ENCODE results near the gene SERINC5. TPM values are rescaled to one million over a fixed set of nuclear protein-coding genes. Genes with fewer than 3 reads are reported as not detected.

SERINC5 gene
- total RNA-seq, 4 donors from 2014 or later = 6.5 to 9.3 (median 8.8) TPM

DNA sequence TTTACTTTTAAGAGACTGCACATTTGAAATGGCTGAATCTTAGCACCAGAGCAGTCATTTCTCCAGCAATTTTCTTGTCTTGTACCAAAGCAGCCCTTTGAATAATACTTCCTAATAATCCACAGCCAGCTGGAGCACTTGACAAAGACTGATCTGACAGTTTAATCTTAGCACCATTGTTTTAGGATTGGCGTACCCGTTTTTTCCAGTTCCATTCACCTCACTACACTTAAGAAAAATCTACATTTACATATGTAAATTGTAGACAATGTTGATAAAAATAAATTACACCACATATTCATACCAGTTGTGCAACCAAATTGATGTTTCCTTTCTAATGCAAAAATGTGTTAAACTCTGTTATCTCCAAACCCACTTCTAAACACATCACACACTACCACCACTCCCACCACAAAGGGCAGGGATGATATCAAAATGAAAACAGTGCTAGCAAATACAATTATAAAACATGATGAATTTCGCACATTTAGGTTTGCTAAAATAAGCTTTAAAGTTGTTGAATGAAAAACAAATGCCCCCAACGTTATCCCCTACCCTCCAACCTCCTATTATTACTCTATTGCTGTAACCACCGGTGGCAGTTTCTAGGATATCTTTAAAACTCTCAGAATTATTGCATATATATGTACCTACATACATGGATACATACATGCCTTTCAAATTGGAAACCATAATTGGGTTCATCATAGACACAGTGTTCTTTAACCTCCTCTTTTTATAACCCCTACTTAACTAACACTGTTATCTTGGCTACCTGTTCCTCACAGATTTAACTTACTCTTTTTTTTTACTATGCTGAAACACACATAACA, 21.5 kb downstream of the SERINC5 start:
- Histone ChIP-seq H3K27ac (no peak overlapping the region), H3K4me1 (peaks cover 0 to 28% (median 0%) of the 10 kb centered on the region in 3 donors), H3K4me3 (no peak overlapping the region), H3K27me3 (no peaks in the 10 kb centered on the region), H3K36me3 (no peaks in the 10 kb centered on the region), H3K9me3 (no peaks in the 10 kb centered on the region)
- no peak for TF ChIP-seq EP300 (IDR thresholded peaks at IDR 0.05)
- no peak for TF ChIP-seq POLR2A (IDR thresholded peaks at IDR 0.05)
- TF ChIP-seq, protein P1, sequence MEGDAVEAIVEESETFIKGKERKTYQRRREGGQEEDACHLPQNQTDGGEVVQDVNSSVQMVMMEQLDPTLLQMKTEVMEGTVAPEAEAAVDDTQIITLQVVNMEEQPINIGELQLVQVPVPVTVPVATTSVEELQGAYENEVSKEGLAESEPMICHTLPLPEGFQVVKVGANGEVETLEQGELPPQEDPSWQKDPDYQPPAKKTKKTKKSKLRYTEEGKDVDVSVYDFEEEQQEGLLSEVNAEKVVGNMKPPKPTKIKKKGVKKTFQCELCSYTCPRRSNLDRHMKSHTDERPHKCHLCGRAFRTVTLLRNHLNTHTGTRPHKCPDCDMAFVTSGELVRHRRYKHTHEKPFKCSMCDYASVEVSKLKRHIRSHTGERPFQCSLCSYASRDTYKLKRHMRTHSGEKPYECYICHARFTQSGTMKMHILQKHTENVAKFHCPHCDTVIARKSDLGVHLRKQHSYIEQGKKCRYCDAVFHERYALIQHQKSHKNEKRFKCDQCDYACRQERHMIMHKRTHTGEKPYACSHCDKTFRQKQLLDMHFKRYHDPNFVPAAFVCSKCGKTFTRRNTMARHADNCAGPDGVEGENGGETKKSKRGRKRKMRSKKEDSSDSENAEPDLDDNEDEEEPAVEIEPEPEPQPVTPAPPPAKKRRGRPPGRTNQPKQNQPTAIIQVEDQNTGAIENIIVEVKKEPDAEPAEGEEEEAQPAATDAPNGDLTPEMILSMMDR (IDR thresholded peaks at IDR 0.05) = no peak
- no peak for TF ChIP-seq POLR2AphosphoS5 (IDR thresholded peaks at IDR 0.05)
- 76 to 88% methylated on average over 4 to 5 of the region's 5 CpGs for WGBS, 2 donors (ENCODE audit: low coverage in 1 of 2)
- no peak for ATAC-seq

- no peaks in the 10 kb centered on the region for H3K36me3 ChIP-seq
- no peak for TF ChIP-seq POLR2A (IDR thresholded peaks at IDR 0.05)
- TF ChIP-seq POLR2AphosphoS5 (IDR thresholded peaks at IDR 0.05) = no peak
- TF ChIP-seq EP300 (IDR thresholded peaks at IDR 0.05) = no peak
- TF ChIP-seq, protein P1 (IDR thresholded peaks at IDR 0.05) = no peak
- no peak overlapping the region for H3K4me3 ChIP-seq
- no peak for ATAC-seq
- H3K9me3 ChIP-seq = no peaks in the 10 kb centered on the region
- H3K27me3 ChIP-seq = no peaks in the 10 kb centered on the region
- peaks cover 0 to 14% (median 0%) of the 10 kb centered on the region in 3 donors for H3K4me1 ChIP-seq
- 88% methylated on average over 1 of the region's 1 CpG; no CpG with 5 or more reads in 1 of the 2 donors for WGBS, 2 donors (ENCODE audit: low coverage in 1 of 2)
- no peak overlapping the region for H3K27ac ChIP-seq
These were observed 24.2 kb downstream of the SERINC5 start for GRCh38 chr5:80231693-80232092.

DNA sequence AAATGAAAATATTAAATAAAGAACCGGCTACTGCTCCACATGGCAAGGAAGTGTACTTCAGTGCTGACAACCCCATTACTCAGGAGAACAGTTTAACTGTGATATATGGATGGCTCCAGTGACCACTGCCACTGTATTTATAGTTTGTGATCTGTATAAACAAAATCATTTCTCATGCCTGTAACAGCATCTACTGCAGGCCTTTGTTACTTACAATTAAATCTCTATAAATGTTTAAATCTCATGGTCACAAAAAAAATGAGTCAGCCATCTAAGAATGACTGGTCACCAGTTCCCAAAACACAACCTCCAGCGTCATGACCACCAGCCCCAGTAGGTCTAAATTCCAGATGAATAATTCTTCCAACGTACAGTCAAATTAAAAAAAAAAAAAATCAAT, 24.6 kb downstream of the SERINC5 start:
- H3K27ac ChIP-seq = no peak overlapping the region
- TF ChIP-seq EP300 (IDR thresholded peaks at IDR 0.05) (no peak), POLR2A (IDR thresholded peaks at IDR 0.05) (no peak), POLR2AphosphoS5 (IDR thresholded peaks at IDR 0.05) (no peak)
- TF ChIP-seq, protein P1 (IDR thresholded peaks at IDR 0.05) = no peak
- no peaks in the 10 kb centered on the region for H3K27me3 ChIP-seq
- ATAC-seq = no peak
- H3K36me3 ChIP-seq = no peaks in the 10 kb centered on the region
- H3K4me1 ChIP-seq = peaks cover 0 to 14% (median 0%) of the 10 kb centered on the region in 3 donors
- H3K9me3 ChIP-seq = no peaks in the 10 kb centered on the region
- H3K4me3 ChIP-seq = no peak overlapping the region
- 37 to 42% methylated on average over 3 of the region's 3 CpGs for WGBS, 2 donors (ENCODE audit: low coverage in 1 of 2)

DNA sequence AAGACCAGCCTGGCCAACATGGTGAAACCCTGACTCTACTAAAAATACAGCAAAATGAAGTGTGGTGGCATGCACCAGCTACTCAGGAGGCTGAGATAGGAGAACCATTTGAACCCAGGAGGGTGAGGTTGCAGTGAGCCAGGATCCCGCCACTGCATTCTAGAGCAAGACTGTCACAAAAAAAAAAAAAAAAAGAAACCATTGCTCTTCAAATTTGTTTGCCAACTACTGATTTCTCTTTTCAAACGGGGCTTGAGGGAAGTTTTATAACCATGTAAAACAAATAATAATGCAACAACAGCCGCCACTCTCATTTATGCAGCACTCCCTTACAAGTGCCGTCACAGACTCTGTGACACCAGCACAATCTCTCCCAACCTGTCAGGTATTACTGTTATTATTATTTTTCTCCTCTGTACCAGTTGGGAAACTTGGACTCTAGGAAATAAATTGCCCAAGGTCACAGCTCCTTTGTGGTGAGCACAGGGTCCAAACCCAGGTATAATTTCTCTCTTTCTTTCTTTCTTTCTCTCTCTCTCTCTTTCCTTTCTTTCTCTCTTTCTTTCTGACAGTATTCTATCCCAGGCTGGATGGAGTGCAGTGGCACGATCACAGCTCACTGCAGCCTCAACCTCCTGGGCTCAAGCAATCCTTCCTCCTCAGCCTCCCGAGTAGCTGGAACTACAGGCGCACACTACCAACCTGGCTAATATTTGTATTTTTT, 25.4 kb downstream of the SERINC5 start:
- TF ChIP-seq POLR2AphosphoS5 (IDR thresholded peaks at IDR 0.05) = no peak
- no peak for TF ChIP-seq POLR2A (IDR thresholded peaks at IDR 0.05)
- no peak for TF ChIP-seq EP300 (IDR thresholded peaks at IDR 0.05)
- TF ChIP-seq, protein P1 (IDR thresholded peaks at IDR 0.05) = no peak
- no peaks in the 10 kb centered on the region for H3K9me3 ChIP-seq
- no peaks in the 10 kb centered on the region for H3K36me3 ChIP-seq
- 64 to 83% methylated on average over 3 to 7 of the region's 7 CpGs for WGBS, 2 donors (ENCODE audit: low coverage in 1 of 2)
- H3K4me3 ChIP-seq = no peak overlapping the region
- H3K4me1 ChIP-seq = peaks cover 0 to 14% (median 0%) of the 10 kb centered on the region in 3 donors
- no peak for ATAC-seq
- no peaks in the 10 kb centered on the region for H3K27me3 ChIP-seq
- H3K27ac ChIP-seq = no peak overlapping the region

Data from gastroesophageal sphincter (tissue), 4 donors.